Amniotic epithelial cell (primary cell): ENCODE data around the gene IRAK3.
"Not testable (repeated sequence)": the region's sequence is repeated elsewhere in the genome, so short reads cannot be mapped to it uniquely, and the experiment has no call there.

Experiments used
- DNase-seq: peaks from one replicate; pipeline ENCODE4 v3.0.0-alpha.2; 2010; ENCODE audit warnings: low read depth

IRAK3 gene

GRCh38 chr12:66303316-66303804 lies 114.3 kb downstream of the IRAK3 start:
- not testable (repeated sequence) for DNase-seq
